GM21619 (cell line): Measurements from ENCODE around the gene MARF1.
"Not testable (repeated sequence)": the region's sequence is repeated elsewhere in the genome, so short reads cannot be mapped to it uniquely, and the experiment has no call there.

Experiments used
- ATAC-seq: cut with Tn5 transposase; IDR thresholded peaks from one replicate; pipeline ENCODE4 v1.9.1; 2021; ENCODE audit not compliant: unreplicated experiment

Gene MARF1

GRCh38 chr16:15652293-15653001 is 9.5 kb upstream of the MARF1 start:
- ATAC-seq, result no peak

GRCh38 chr16:15650698-15651171 is 7.8 kb upstream of the MARF1 start:
- ATAC-seq, result peak; percentile 33

GRCh38 chr16:15650019-15650697 is 7.2 kb upstream of the MARF1 start, which contains the start of gene NDE1:
Gene NDE1, plus strand, starts transcription at chr16:15650245. Its CDS starts 14,534 bp downstream, at chr16:15664779.
- peak; percentile 70 for ATAC-seq

- ATAC-seq, result no peak
These were observed 6.7 kb upstream of the MARF1 start for GRCh38 chr16:15649727-15650018.

GRCh38 chr16:15649311-15649710 is 6.4 kb upstream of the MARF1 start:
- ATAC-seq, result not testable (repeated sequence)

- no peak for ATAC-seq
These were observed 5.3 kb upstream of the MARF1 start for GRCh38 chr16:15648135-15648730.

GRCh38 chr16:15647294-15648014 is 4.5 kb upstream of the MARF1 start:
- ATAC-seq, result no peak

- ATAC-seq, result not testable (repeated sequence)
These were observed 3.8 kb upstream of the MARF1 start for GRCh38 chr16:15646557-15647293.

GRCh38 chr16:15644962-15645465 is 2.1 kb upstream of the MARF1 start:
- not testable (repeated sequence) for ATAC-seq

- no peak for ATAC-seq
These were observed 1.5 kb upstream of the MARF1 start for GRCh38 chr16:15644267-15644961.

GRCh38 chr16:15643946-15644250 is 944 bp upstream of the MARF1 start:
- ATAC-seq, result no peak

- peak; percentile 58 for ATAC-seq
These were observed 352 bp downstream of the MARF1 start for GRCh38 chr16:15642557-15643047.

- no peak for ATAC-seq
These were observed 999 bp downstream of the MARF1 start for GRCh38 chr16:15641753-15642556.

GRCh38 chr16:15640966-15641365 is 2.0 kb downstream of the MARF1 start:
- ATAC-seq, result no peak

- no peak for ATAC-seq
These were observed 3.8 kb downstream of the MARF1 start for GRCh38 chr16:15639061-15639568.

- ATAC-seq, result no peak
These were observed 6.5 kb downstream of the MARF1 start for GRCh38 chr16:15636392-15636873.

GRCh38 chr16:15635926-15636325 is 7.0 kb downstream of the MARF1 start:
- ATAC-seq, result no peak

GRCh38 chr16:15631730-15632409 is 11.1 kb downstream of the MARF1 start:
- ATAC-seq, result no peak
